HTERT RPE-1 (cell line): ENCODE data around the gene NAV2.
"Not testable (repeated sequence)": the region's sequence is repeated elsewhere in the genome, so short reads cannot be mapped to it uniquely, and the experiment has no call there.

Experiments used
- in situ Hi-C: fragments of 300-500 bp; cut with MboI; formaldehyde crosslinking; loops from 4 replicates; pipeline ENCODE4 v1.14.3; 2020; ENCODE audit warnings: low sequenced_read_pairs

NAV2 gene

GRCh38 chr11:19917069-19917468, 204.4 kb downstream of the NAV2 start:
- in situ Hi-C loops, result no loop called here

- in situ Hi-C loops, result no loop called here
Measured at GRCh38 chr11:19918302-19919049, 205.8 kb downstream of the NAV2 start.

GRCh38 chr11:19919050-19919561, 206.5 kb downstream of the NAV2 start:
- in situ Hi-C loops, result no loop called here

GRCh38 chr11:19920982-19921381, 208.3 kb downstream of the NAV2 start:
- in situ Hi-C loops, result no loop called here

GRCh38 chr11:19921976-19922688, 209.5 kb downstream of the NAV2 start:
- in situ Hi-C loops, result no loop called here

- in situ Hi-C loops, result no loop called here
Measured at GRCh38 chr11:19922689-19923035, 210.0 kb downstream of the NAV2 start.

GRCh38 chr11:19923626-19924025, 211.0 kb downstream of the NAV2 start:
- in situ Hi-C loops, result no loop called here

GRCh38 chr11:19924311-19924710, 211.7 kb downstream of the NAV2 start:
- in situ Hi-C loops, result no loop called here

GRCh38 chr11:19924716-19925115, 212.1 kb downstream of the NAV2 start:
- in situ Hi-C loops, result no loop called here

GRCh38 chr11:19927403-19927802, 214.8 kb downstream of the NAV2 start:
- in situ Hi-C loops, result not testable (repeated sequence)

- in situ Hi-C loops, result no loop called here
Measured at GRCh38 chr11:19929147-19929546, 216.5 kb downstream of the NAV2 start.

- in situ Hi-C loops, result no loop called here
Measured at GRCh38 chr11:19929655-19930054, 217.0 kb downstream of the NAV2 start.

- in situ Hi-C loops, result no loop called here
Measured at GRCh38 chr11:19931141-19931770, 218.6 kb downstream of the NAV2 start.

- in situ Hi-C loops, result no loop called here
Measured at GRCh38 chr11:19931771-19932369, 219.2 kb downstream of the NAV2 start.

GRCh38 chr11:19933132-19933735, 220.6 kb downstream of the NAV2 start:
- in situ Hi-C loops, result no loop called here

GRCh38 chr11:19933801-19934488, 221.3 kb downstream of the NAV2 start:
- in situ Hi-C loops, result no loop called here

GRCh38 chr11:19934828-19935259, 222.2 kb downstream of the NAV2 start:
- in situ Hi-C loops, result no loop called here

GRCh38 chr11:19935507-19935906, 222.9 kb downstream of the NAV2 start:
- in situ Hi-C loops, result no loop called here

- in situ Hi-C loops, result no loop called here
Measured at GRCh38 chr11:19936461-19936860, 223.8 kb downstream of the NAV2 start.

GRCh38 chr11:19938169-19938856, 225.7 kb downstream of the NAV2 start:
- in situ Hi-C loops, result no loop called here
